ENCODE results near the gene USP54. TPM values are rescaled to one million over a fixed set of nuclear protein-coding genes. Genes with fewer than 3 reads are reported as not detected.

The USP54 gene
- total RNA-seq, 1 donor from 2014 or later: 9.4 TPM

DNA sequence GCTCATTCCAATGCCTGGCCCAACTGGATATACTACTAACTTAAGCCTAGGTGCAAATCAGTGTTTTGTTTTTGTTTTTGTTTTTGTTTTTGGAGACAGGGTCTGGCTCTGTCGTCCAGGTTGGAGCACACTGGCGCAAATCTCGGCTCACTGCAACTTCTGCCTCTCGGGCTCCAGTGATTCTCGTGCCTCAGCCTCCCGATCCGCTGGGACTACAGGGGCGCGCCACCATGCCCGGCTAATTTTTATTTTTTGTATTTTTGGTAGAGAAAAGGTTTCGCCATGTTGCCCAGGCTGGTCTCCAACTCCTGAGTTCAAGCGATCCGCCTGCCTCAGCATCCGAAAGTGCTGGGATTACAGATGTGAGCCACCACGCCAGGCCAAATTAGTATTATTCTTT lies 96.9 kb downstream of the USP54 start:
- Mint-ChIP-seq H3K4me3 (ENCODE audit: unreplicated experiment) (peak overlapping the region; percentile 58), H3K4me1 (ENCODE audit: unreplicated experiment) (peaks cover 41% of the 10 kb centered on the region), H3K27ac (ENCODE audit: unreplicated experiment) (peak overlapping the region; percentile 79), H3K9me3 (ENCODE audit: unreplicated experiment) (no peaks in the 10 kb centered on the region), H3K27me3 (ENCODE audit: unreplicated experiment) (no peaks in the 10 kb centered on the region), H3K36me3 (ENCODE audit: unreplicated experiment) (peaks cover 4% of the 10 kb centered on the region)
- TF ChIP-seq CTCF (IDR thresholded peaks at IDR 0.05): no peak
- DNase-seq (ENCODE audit: extremely low spot score, unreplicated experiment): no peak

DNA sequence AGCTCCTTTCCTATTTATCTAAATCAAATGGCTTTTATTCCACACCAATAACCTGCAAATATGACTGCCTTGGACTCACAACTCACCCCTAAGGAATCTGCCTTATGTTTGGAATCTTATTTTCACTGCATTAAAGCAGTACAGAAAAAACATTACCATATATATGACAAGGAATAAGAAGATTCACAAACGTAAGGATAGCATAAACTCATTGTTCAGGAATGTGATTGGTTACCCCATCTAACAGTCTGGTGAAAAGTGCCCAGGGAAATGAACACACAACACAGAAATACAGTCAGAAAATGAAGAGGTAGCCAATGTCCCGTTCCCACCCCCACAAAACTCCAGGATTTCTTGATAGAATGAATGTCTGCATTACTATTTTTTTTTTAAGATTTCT lies 97.4 kb downstream of the USP54 start:
- H3K27ac Mint-ChIP-seq (ENCODE audit: unreplicated experiment): peak overlapping the region; percentile 79
- no peak for TF ChIP-seq CTCF (IDR thresholded peaks at IDR 0.05)

DNA sequence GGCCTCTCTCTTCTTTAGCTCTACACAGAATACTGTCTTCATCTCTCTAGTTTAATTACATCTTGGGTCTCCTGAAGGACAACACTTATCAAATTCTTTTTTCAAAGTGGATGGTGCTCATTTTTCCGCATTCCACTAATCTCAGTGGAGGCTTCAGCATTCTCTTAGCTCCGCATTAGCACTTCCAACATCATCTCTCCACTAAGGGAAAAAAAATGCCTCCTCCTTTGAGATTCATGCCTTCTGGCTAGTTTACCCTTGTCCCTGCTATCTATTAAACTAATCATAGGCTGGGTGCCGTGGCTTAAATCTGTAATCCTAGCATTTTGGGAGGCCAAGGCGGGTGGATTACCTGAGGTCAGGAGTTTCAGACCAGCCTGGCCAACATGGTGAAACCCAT lies 104.5 kb downstream of the USP54 start:
- no peaks in the 10 kb centered on the region for H3K27me3 Mint-ChIP-seq (ENCODE audit: unreplicated experiment)
- H3K9me3 Mint-ChIP-seq (ENCODE audit: unreplicated experiment): no peaks in the 10 kb centered on the region
- no peak for DNase-seq (ENCODE audit: extremely low spot score, unreplicated experiment)
- TF ChIP-seq CTCF (IDR thresholded peaks at IDR 0.05): no peak
- H3K27ac Mint-ChIP-seq (ENCODE audit: unreplicated experiment): no peak overlapping the region
- H3K4me3 Mint-ChIP-seq (ENCODE audit: unreplicated experiment): no peak overlapping the region
- H3K36me3 Mint-ChIP-seq (ENCODE audit: unreplicated experiment): peaks cover 16% of the 10 kb centered on the region
- peaks cover 19% of the 10 kb centered on the region for H3K4me1 Mint-ChIP-seq (ENCODE audit: unreplicated experiment)

More for the DNA sequence above, 97.4 kb downstream of the USP54 start:
- no peak for DNase-seq (ENCODE audit: extremely low spot score, unreplicated experiment)
- no peaks in the 10 kb centered on the region for H3K9me3 Mint-ChIP-seq (ENCODE audit: unreplicated experiment)
- peaks cover 42% of the 10 kb centered on the region for H3K4me1 Mint-ChIP-seq (ENCODE audit: unreplicated experiment)
- H3K36me3 Mint-ChIP-seq (ENCODE audit: unreplicated experiment): peaks cover 7% of the 10 kb centered on the region
- peak overlapping the region; percentile 58 for H3K4me3 Mint-ChIP-seq (ENCODE audit: unreplicated experiment)
- H3K27me3 Mint-ChIP-seq (ENCODE audit: unreplicated experiment): no peaks in the 10 kb centered on the region

DNA sequence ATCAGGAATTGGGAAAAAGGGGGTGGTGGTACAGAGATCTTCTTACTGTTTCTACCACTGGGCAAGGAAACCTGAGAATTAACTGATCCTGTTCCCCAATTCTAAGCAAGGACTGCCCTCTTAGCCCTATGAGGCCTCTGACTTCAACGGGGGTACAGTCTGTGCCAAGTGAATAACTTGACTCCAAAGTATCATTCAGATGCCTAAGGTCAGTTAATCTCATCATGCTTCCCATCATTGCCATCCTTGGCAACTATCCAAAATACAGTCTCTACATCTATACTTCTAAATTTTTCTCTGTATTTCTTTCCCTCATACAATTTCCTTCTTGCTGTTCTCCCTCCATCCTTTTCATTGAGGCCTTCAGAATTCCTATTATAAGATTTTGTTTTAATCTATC lies 105.8 kb downstream of the USP54 start:
- Mint-ChIP-seq H3K27me3 (ENCODE audit: unreplicated experiment) (no peaks in the 10 kb centered on the region), H3K27ac (ENCODE audit: unreplicated experiment) (no peak overlapping the region), H3K36me3 (ENCODE audit: unreplicated experiment) (peaks cover 18% of the 10 kb centered on the region), H3K4me1 (ENCODE audit: unreplicated experiment) (peaks cover 23% of the 10 kb centered on the region), H3K9me3 (ENCODE audit: unreplicated experiment) (no peaks in the 10 kb centered on the region), H3K4me3 (ENCODE audit: unreplicated experiment) (no peak overlapping the region)
- DNase-seq (ENCODE audit: extremely low spot score, unreplicated experiment): no peak
- no peak for TF ChIP-seq CTCF (IDR thresholded peaks at IDR 0.05)

GRCh38 chr10:73480158-73480557 lies 111.0 kb downstream of the USP54 start:
- Mint-ChIP-seq H3K4me3 (ENCODE audit: unreplicated experiment) (no peak overlapping the region), H3K4me1 (ENCODE audit: unreplicated experiment) (peaks cover 15% of the 10 kb centered on the region), H3K36me3 (ENCODE audit: unreplicated experiment) (peaks cover 34% of the 10 kb centered on the region), H3K27ac (ENCODE audit: unreplicated experiment) (no peak overlapping the region), H3K9me3 (ENCODE audit: unreplicated experiment) (no peaks in the 10 kb centered on the region), H3K27me3 (ENCODE audit: unreplicated experiment) (no peaks in the 10 kb centered on the region)
- no peak for TF ChIP-seq CTCF (IDR thresholded peaks at IDR 0.05)
- DNase-seq (ENCODE audit: extremely low spot score, unreplicated experiment): no peak

Measured in osteocyte (in vitro differentiated cells).